ENCODE results near the gene COA8. TPM values are rescaled to one million over a fixed set of nuclear protein-coding genes. Genes with fewer than 3 reads are reported as not detected.

COA8 gene
- polyA plus RNA-seq, 1 of the 3 experiments (the other 2 are of a cell fraction), result 25.2 TPM

- H3K9ac ChIP-seq, result peak overlapping the region; percentile 94
- TF ChIP-seq, protein P1, sequence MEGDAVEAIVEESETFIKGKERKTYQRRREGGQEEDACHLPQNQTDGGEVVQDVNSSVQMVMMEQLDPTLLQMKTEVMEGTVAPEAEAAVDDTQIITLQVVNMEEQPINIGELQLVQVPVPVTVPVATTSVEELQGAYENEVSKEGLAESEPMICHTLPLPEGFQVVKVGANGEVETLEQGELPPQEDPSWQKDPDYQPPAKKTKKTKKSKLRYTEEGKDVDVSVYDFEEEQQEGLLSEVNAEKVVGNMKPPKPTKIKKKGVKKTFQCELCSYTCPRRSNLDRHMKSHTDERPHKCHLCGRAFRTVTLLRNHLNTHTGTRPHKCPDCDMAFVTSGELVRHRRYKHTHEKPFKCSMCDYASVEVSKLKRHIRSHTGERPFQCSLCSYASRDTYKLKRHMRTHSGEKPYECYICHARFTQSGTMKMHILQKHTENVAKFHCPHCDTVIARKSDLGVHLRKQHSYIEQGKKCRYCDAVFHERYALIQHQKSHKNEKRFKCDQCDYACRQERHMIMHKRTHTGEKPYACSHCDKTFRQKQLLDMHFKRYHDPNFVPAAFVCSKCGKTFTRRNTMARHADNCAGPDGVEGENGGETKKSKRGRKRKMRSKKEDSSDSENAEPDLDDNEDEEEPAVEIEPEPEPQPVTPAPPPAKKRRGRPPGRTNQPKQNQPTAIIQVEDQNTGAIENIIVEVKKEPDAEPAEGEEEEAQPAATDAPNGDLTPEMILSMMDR (IDR thresholded peaks at IDR 0.05), result no peak
- TF ChIP-seq GATA2 (CRISPR knock-in tag; IDR thresholded peaks at IDR 0.05), result no peak
- no peak for TF ChIP-seq YY1 (IDR thresholded peaks at IDR 0.05; ENCODE audit: low read depth)
- no peak for TF ChIP-seq NFIC (IDR thresholded peaks at IDR 0.05; ENCODE audit: borderline replicate concordance)
- no peak for TF ChIP-seq SMC3 (IDR thresholded peaks at IDR 0.05; ENCODE audit: low read depth, low read length)
- TF ChIP-seq FOXM1 (IDR thresholded peaks at IDR 0.05; ENCODE audit: low read depth), result no peak
- TF ChIP-seq, protein P2, sequence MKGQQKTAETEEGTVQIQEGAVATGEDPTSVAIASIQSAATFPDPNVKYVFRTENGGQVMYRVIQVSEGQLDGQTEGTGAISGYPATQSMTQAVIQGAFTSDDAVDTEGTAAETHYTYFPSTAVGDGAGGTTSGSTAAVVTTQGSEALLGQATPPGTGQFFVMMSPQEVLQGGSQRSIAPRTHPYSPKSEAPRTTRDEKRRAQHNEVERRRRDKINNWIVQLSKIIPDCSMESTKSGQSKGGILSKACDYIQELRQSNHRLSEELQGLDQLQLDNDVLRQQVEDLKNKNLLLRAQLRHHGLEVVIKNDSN (IDR thresholded peaks at IDR 0.05; ENCODE audit: borderline replicate concordance, low read depth), result no peak
- no peak for TF ChIP-seq GABPA (IDR thresholded peaks at IDR 0.05; ENCODE audit: low read depth)
- TF ChIP-seq TEAD4 (IDR thresholded peaks at IDR 0.05; ENCODE audit: borderline replicate concordance, insufficient read depth), result no peak
- TF ChIP-seq, protein P3, sequence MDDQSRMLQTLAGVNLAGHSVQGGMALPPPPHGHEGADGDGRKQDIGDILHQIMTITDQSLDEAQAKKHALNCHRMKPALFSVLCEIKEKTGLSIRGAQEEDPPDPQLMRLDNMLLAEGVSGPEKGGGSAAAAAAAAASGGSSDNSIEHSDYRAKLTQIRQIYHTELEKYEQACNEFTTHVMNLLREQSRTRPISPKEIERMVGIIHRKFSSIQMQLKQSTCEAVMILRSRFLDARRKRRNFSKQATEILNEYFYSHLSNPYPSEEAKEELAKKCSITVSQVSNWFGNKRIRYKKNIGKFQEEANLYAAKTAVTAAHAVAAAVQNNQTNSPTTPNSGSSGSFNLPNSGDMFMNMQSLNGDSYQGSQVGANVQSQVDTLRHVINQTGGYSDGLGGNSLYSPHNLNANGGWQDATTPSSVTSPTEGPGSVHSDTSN (IDR thresholded peaks at IDR 0.05), result no peak
- no peak for TF ChIP-seq RFX5 (IDR thresholded peaks at IDR 0.05; ENCODE audit: low read length)
- TF ChIP-seq MEF2A (IDR thresholded peaks at IDR 0.05; ENCODE audit: borderline replicate concordance, low read depth), result no peak
- no peak for TF ChIP-seq EZH2phosphoT487 (IDR thresholded peaks at IDR 0.05; ENCODE audit: borderline replicate concordance, low read depth)
- TF ChIP-seq TAF1 (IDR thresholded peaks at IDR 0.05; ENCODE audit: borderline replicate concordance, low read depth, low read length), result no peak
- TF ChIP-seq ZBTB33 (IDR thresholded peaks at IDR 0.05; ENCODE audit: borderline replicate concordance, low read depth), result no peak
- H3K4me3 ChIP-seq (ENCODE audit: low read depth in 2 of 2, low read length in 1 of 2), result peak overlapping the region; percentile 91 to 92
- 61% methylated on average over 21 of the region's 21 CpGs for WGBS (ENCODE audit: low lambda C conversion rate)
- DNase-seq, result no peak
- H3K9me3 ChIP-seq, result no peaks in the 10 kb centered on the region
- CTCF ChIA-PET, result interaction anchor here (0.9 to 1.0 kb wide), 2 partner anchors 9 to 17 kb away, joined by 3 read pairs; no protein-coding TSS in a partner anchor
- no peaks in the 10 kb centered on the region for H3K27me3 ChIP-seq (ENCODE audit: insufficient read depth)
- peaks cover 9 to 16% of the 10 kb centered on the region in 2 experiments; a peak in 3 of 4 replicates for H3K4me1 ChIP-seq (ENCODE audit: control insufficient read depth in 1 of 2, insufficient read depth in 2 of 2, low read depth in 1 of 2, low read length in 1 of 2)
- no peaks in the 10 kb centered on the region for H3K9me2 ChIP-seq
- peak overlapping the region; percentile 72 for H3K4me2 ChIP-seq
- H3K79me2 ChIP-seq (ENCODE audit: insufficient read depth), result peaks cover 97% of the 10 kb centered on the region
- peaks cover 17 to 18% of the 10 kb centered on the region in 2 experiments for H3K36me3 ChIP-seq (replicated peaks in 1 of 2; ENCODE audit: control insufficient read depth in 1 of 2, insufficient read depth in 2 of 2, low read length in 1 of 2)
- POLR2A ChIA-PET, result no interaction called here
- no peak overlapping the region for H2AFZ ChIP-seq (ENCODE audit: low read depth)
- H3F3A ChIP-seq (replicated peaks; ENCODE audit: insufficient read depth), result peaks cover 3% of the 10 kb centered on the region
- no peak overlapping the region for H3K27ac ChIP-seq (ENCODE audit: low read depth in 2 of 2, low read length in 1 of 2)
- H4K20me1 ChIP-seq (ENCODE audit: insufficient read depth), result peaks cover 62% of the 10 kb centered on the region
Measured at GRCh38 chr14:103563844-103564505, 1.2 kb downstream of the COA8 start.
